ENCODE results near the gene MIA3.

GRCh38 chr1:222709700-222710153 is 91.8 kb downstream of the MIA3 start:
- no peak for TF ChIP-seq CTCF (conservative IDR thresholded peaks at IDR 0.05; ENCODE audit: low read depth, low read length)
- TF ChIP-seq EZH2 (IDR thresholded peaks at IDR 0.05; ENCODE audit: borderline replicate concordance, low read depth, low read length, poor library complexity, severe bottlenecking), result no peak
